ENCODE data around the gene MBD4. TPM values are rescaled to one million over a fixed set of nuclear protein-coding genes. Genes with fewer than 3 reads are reported as not detected.

MBD4 gene
- total RNA-seq, 4 donors from 2014 or later, result 15.4 to 18.1 (median 16.4) TPM

- in situ Hi-C loops (cut with MboI; ENCODE audit: low sequenced_read_pairs in 4 of 4), result no loop called here
- H3K36me3 ChIP-seq, result no peaks in the 10 kb centered on the region
- no peaks in the 10 kb centered on the region for H3K9me3 ChIP-seq
- intact Hi-C loops (cut with DNase I; ENCODE audit: low total_unique reads), result no loop called here
- ATAC-seq (no peak), DNase-seq (no peak)
- no peak overlapping the region for H3K27ac ChIP-seq
- H3K4me3 ChIP-seq, result no peak overlapping the region
- no peaks in the 10 kb centered on the region for H3K4me1 ChIP-seq
- no peak for TF ChIP-seq CTCF (IDR thresholded peaks at IDR 0.05 in 4 of 5, conservative IDR thresholded peaks at IDR 0.05 in 1 of 5)
- TF ChIP-seq POLR2A (IDR thresholded peaks at IDR 0.05), result no peak
- H3K27me3 ChIP-seq, result no peaks in the 10 kb centered on the region
Measured at GRCh38 chr3:129460572-129460971, 20.8 kb upstream of the MBD4 start.

- no peak for ATAC-seq
- H3K36me3 ChIP-seq, result no peaks in the 10 kb centered on the region
- H3K4me3 ChIP-seq, result no peak overlapping the region
- TF ChIP-seq POLR2A (IDR thresholded peaks at IDR 0.05) (no peak), CTCF (IDR thresholded peaks at IDR 0.05 in 4 of 5, conservative IDR thresholded peaks at IDR 0.05 in 1 of 5) (no peak)
- H3K4me1 ChIP-seq, result no peaks in the 10 kb centered on the region
- in situ Hi-C loops (cut with MboI; ENCODE audit: low sequenced_read_pairs in 4 of 4), result no loop called here
- no peak for DNase-seq
- intact Hi-C loops (cut with DNase I; ENCODE audit: low total_unique reads), result no loop called here
- H3K9me3 ChIP-seq, result no peaks in the 10 kb centered on the region
- no peak overlapping the region for H3K27ac ChIP-seq
- no peaks in the 10 kb centered on the region for H3K27me3 ChIP-seq
Measured at GRCh38 chr3:129460155-129460554, 20.4 kb upstream of the MBD4 start.

GRCh38 chr3:129453732-129454131 is 14.0 kb upstream of the MBD4 start:
- Histone ChIP-seq H3K9me3 (no peaks in the 10 kb centered on the region), H3K27ac (no peak overlapping the region), H3K4me3 (no peak overlapping the region), H3K4me1 (peaks cover 0 to 5% of the 10 kb centered on the region in 2 donors), H3K27me3 (no peaks in the 10 kb centered on the region), H3K36me3 (peaks cover 0 to 5% of the 10 kb centered on the region in 2 donors)
- no peak for DNase-seq
- intact Hi-C loops (cut with DNase I; ENCODE audit: low total_unique reads), result no loop called here
- TF ChIP-seq CTCF (IDR thresholded peaks at IDR 0.05 in 4 of 5, conservative IDR thresholded peaks at IDR 0.05 in 1 of 5) (no peak), POLR2A (IDR thresholded peaks at IDR 0.05) (no peak)
- in situ Hi-C loops (cut with MboI; ENCODE audit: low sequenced_read_pairs in 4 of 4), result no loop called here
- no peak for ATAC-seq

- ATAC-seq (no peak), DNase-seq (no peak)
- Histone ChIP-seq H3K4me1 (peaks cover 0 to 5% of the 10 kb centered on the region in 2 donors), H3K27me3 (no peaks in the 10 kb centered on the region), H3K9me3 (no peaks in the 10 kb centered on the region), H3K36me3 (peaks cover 0 to 5% of the 10 kb centered on the region in 2 donors), H3K4me3 (no peak overlapping the region), H3K27ac (no peak overlapping the region)
- intact Hi-C loops (cut with DNase I; ENCODE audit: low total_unique reads), result no loop called here
- in situ Hi-C loops (cut with MboI; ENCODE audit: low sequenced_read_pairs in 4 of 4), result no loop called here
- no peak for TF ChIP-seq POLR2A (IDR thresholded peaks at IDR 0.05)
- TF ChIP-seq CTCF (IDR thresholded peaks at IDR 0.05 in 4 of 5, conservative IDR thresholded peaks at IDR 0.05 in 1 of 5), result no peak
Measured at GRCh38 chr3:129449279-129450115, 9.7 kb upstream of the MBD4 start.
